GM19395 (cell line): ENCODE measurements around the gene AKR1D1.
A peak's percentile ranks its signal among the peaks of the same experiment; 100 is the strongest.

Experiments
- ATAC-seq: cut with Tn5 transposase; IDR thresholded peaks from one replicate; pipeline ENCODE4 v1.9.1; 2021; ENCODE audit warnings: mild to moderate bottlenecking, moderate library complexity; ENCODE audit not compliant: unreplicated experiment

The AKR1D1 gene

DNA sequence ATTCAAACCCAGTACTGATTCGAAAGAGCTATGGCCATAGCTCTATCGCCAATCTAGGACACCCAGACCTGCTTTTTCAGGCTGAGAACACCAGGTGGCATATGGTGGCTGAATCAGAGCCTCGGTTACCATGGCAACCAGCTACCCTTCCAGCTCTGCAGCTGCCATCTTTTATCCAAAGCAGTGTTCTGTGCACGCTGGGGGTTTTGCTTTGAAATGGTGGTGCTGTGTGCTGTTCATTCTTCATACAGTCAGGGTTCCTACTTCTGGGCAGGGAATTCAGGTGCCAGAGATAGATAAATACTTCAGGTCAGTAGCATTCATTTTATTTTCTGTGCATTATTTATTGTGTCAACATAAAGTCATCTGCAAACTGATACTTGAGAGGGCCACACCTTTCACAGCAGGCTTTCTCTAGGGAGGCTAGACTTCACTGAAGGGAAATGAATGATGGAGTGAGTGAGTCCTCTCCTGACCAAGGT, 85.4 kb downstream of the AKR1D1 start:
- peak; percentile 100 for ATAC-seq

DNA sequence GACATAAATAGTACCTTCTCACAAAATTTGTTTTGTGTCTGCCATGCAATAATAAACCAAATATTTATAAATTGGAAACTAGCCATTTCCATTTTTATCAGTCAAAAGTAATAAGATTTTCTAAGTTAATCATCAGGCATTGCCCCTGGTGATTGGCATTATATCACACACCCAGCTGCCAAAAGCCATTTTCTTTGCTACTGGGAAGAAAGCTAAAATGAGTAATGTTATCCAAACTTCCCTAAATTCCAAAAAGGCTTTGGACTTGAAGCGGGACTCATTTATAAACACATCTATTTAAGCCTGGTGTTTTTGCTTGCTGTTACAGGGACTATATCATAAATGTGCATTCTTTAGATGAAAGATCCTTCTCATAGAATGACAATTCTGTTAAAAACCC, 86.0 kb downstream of the AKR1D1 start:
- no peak for ATAC-seq

DNA sequence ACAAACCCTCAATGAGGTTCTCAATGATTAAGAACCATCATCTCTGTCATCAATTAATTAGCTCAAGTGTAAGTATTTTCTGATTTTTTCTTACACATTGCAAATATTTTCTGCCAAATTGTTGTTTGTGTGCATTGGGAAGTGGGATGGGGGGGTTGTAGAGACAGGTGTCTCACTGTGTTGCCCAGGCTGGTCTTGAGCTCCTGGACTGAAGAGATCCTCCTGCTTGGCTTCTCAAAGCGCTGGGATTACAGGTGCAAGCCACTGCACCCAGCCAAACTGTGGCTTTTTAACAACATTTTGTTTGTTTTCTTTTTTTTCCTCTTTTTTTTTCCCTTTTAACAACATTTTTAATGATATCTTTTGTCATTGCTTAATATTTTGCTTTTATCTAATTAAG, 87.5 kb downstream of the AKR1D1 start:
- ATAC-seq, result no peak

DNA sequence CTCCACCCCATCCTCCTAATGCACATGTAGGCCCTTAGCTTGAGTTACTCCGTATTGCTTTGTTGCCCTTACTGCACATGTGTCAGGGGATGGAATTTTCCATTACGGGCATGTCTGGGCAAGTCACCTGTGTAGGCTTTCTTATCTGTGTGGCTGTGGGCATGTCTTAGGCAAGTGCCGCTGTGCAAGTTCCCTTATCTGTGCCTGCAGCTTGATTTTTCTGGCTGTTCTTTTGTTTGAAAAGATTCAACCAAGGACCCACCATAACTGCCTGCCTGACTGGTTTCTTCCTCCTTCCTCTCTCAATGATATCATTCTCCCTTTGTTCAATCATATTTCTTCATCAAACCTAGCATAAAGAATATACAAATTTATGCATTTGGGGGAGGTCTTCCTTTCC, 88.5 kb downstream of the AKR1D1 start:
- no peak for ATAC-seq

DNA sequence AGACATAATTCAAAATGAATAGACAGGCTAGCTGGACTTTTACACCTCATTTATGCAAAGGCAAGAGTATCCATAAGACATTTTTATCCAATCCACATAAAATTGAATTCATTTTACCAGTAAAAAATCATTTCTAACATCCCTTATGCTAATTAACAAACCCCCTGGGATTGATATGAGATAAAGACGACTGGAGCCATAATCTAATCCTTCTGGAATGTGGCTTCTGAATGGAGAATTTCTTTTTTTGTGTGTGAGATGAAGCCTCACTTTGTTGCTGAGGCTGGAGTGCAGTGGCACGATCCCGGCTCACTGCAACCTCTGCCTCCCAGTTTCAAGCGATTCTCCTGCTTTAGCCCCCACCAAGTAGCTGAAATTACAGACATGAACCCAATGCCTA, 90.4 kb downstream of the AKR1D1 start:
- ATAC-seq, result no peak

DNA sequence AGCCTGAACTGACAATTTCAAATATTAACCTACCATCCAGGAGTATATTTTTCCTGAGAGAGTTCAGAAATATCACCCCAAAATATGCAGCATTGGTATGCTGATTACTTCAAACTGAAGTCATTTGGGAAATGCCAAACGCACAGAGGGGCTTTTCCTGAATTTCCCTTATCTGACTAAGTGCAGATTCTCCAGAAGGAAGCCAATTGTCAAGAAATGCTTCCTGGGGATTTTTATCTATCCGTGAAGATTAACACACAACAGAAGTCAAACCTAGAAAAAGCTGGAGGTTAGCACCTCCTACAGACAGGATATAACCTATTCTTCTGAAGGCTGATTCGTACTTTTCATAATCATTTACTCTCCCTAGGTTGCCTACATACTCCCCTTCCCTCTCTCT, 91.0 kb downstream of the AKR1D1 start:
- no peak for ATAC-seq

DNA sequence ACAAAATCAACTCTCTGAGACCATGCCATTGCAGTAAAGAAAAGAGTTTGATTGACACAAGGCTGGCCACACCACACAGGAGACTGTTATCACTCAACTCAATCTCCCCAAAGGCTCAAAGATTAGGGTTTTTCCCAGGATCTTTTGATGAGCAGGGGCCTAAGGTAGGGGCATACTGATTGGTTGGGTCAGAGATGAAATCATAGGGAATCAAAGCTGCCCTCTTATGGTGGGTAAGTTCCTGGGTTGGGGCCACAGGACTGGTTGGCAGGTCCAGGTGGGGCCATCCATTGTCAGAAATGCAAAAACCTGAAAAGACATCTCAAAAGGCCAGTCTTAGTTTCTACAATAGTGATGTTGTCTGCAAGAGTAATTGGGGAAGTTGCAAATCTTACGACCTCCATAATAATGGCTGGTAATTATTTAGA, 91.6 kb downstream of the AKR1D1 start:
- ATAC-seq, result no peak
